K562 (cell line): ENCODE measurements around the gene CELSR3. TPM values are rescaled to one million over a fixed set of nuclear protein-coding genes. Genes with fewer than 3 reads are reported as not detected.
A peak's percentile ranks its signal among the peaks of the same experiment; 100 is the strongest.

Experiments
- CBFB ChIP-seq: sonication (generic); formaldehyde crosslinking; IDR thresholded peaks from 2 replicates; pipeline ENCODE4 v1.4.0; 2020; ENCODE audit warnings: mild to moderate bottlenecking, missing genetic modification reagents
- EP300 ChIP-seq: IDR thresholded peaks from 2 replicates; pipeline ENCODE4 v1.6.1; 2012; ENCODE audit warnings: low read length, improper control_type of control experiment
- LCOR ChIP-seq: sonication (generic); formaldehyde crosslinking; IDR thresholded peaks from 2 replicates; pipeline ENCODE4 v1.8.0; 2022; ENCODE audit warnings: mild to moderate bottlenecking, missing genetic modification reagents
- NRF1 ChIP-seq, 2 experiments: fragments of 450-650 bp; IDR thresholded peaks in 1 of 2; conservative IDR thresholded peaks in 1 of 2; 2 replicates each; pipeline ENCODE4 v1.6.1; 2014; ENCODE audit warnings: mild to moderate bottlenecking in 2 of 2
- NUFIP1 ChIP-seq: fragments of 450-650 bp; IDR thresholded peaks from 2 replicates; pipeline ENCODE4 v1.6.1; 2018; ENCODE audit not compliant: partially characterized antibody
- POLR2A ChIP-seq: fragments of 450-650 bp; conservative IDR thresholded peaks from 2 replicates; pipeline ENCODE4 v1.6.1; 2016
- SOX6 ChIP-seq: fragments of 450-650 bp; IDR thresholded peaks from 2 replicates; pipeline ENCODE4 v1.6.1; 2014; ENCODE audit warnings: mild to moderate bottlenecking
- SPI1 ChIP-seq: IDR thresholded peaks from 2 replicates; pipeline ENCODE4 v1.6.1; 2011; ENCODE audit warnings: low read depth, low read length, control low read depth, borderline replicate concordance
- TBP ChIP-seq: optimal IDR thresholded peaks from 2 replicates; pipeline ENCODE3; 2011; ENCODE audit warnings: low read depth, low read length, improper control_type of control experiment
- TEAD4 ChIP-seq, 2 experiments: sonication (generic) in 1 of 2; formaldehyde crosslinking in 1 of 2; IDR thresholded peaks; 2 replicates each; pipeline versions ENCODE4 v1.6.1 to v1.8.0; 2012 to 2022; ENCODE audit warnings: borderline replicate concordance in 1 of 2, inconsistent platforms in 1 of 2, low read length in 1 of 2, mild to moderate bottlenecking in 1 of 2, missing genetic modification reagents in 1 of 2
- ZNF589 ChIP-seq: fragments of 200-800 bp; sonication (Bioruptor generic); IDR thresholded peaks from 2 replicates; pipeline ENCODE4 v1.6.1; 2016; ENCODE audit warnings: low read depth, missing genetic modification characterization, missing compliant biosample characterization
- polyA plus RNA-seq, 8 experiments: library from polyadenylated mRNA; depleted of rRNA in 4 of 8; stranded (reverse) in 5 of 8; unstranded in 3 of 8; fragments of >200 nt; fragmentation: Nextera tagmentation in 2 of 8; fragmentation: Illumina TruSeq in 1 of 8; extraction: Ambion mirVana in 2 of 8; extraction: Trizol in 1 of 8; gene quantifications; 2 replicates each; pipeline versions ENCODE4 v1.2.1 to v1.2.3, GENCODE V29; 2011 to 2014; ENCODE audit warnings: inconsistent platforms in 1 of 8, missing spikeins in 1 of 8
- total RNA-seq, 7 experiments: library from RNA; depleted of rRNA in 6 of 7; stranded (reverse); fragments of >200 nt in 6 of 7; fragmentation: Illumina TruSeq in 2 of 7; extraction: Trizol in 2 of 7; gene quantifications; 2 replicates each; pipeline versions ENCODE4 v1.2.1 to v1.2.3, GENCODE V29; 2011 to 2021; ENCODE audit warnings: low replicate concordance in 1 of 7
- TF ChIP-seq, protein P1 (sequence below): sonication (generic); formaldehyde crosslinking; IDR thresholded peaks from 2 replicates; pipeline ENCODE4 v1.8.0; 2023; ENCODE audit warnings: mild to moderate bottlenecking, missing genetic modification reagents
- TF ChIP-seq, protein P2 (sequence below): IDR thresholded peaks from 3 replicates; pipeline ENCODE4 v1.6.1; 2011; ENCODE audit warnings: borderline replicate concordance, mild to moderate bottlenecking, moderate library complexity; ENCODE audit not compliant: insufficient read length; ENCODE audit errors: extremely low read depth
- TF ChIP-seq, protein P3 (sequence below): fragments of 200-800 bp; sonication (Bioruptor generic); IDR thresholded peaks from 2 replicates; pipeline ENCODE4 v1.6.1; 2017; ENCODE audit warnings: missing genetic modification characterization, missing compliant biosample characterization
- TF ChIP-seq, protein P4 (sequence below): sonication (generic); formaldehyde crosslinking; IDR thresholded peaks from 2 replicates; pipeline ENCODE4 v1.8.1; 2023; ENCODE audit warnings: mild to moderate bottlenecking, missing genetic modification reagents
- TF ChIP-seq, protein P5 (sequence below), 2 experiments: fragments of 450-650 bp in 1 of 2; sonication (generic) in 1 of 2; formaldehyde crosslinking in 1 of 2; IDR thresholded peaks in 1 of 2; conservative IDR thresholded peaks in 1 of 2; 2 replicates each; pipeline versions ENCODE4 v1.6.1 to v1.8.1; 2016 to 2023; ENCODE audit warnings: mild to moderate bottlenecking in 2 of 2, moderate library complexity in 2 of 2, inconsistent platforms in 1 of 2, missing genetic modification reagents in 1 of 2

Gene CELSR3
- total and polyA plus RNA-seq, 9 of the 15 experiments (the other 6 are each of a cell fraction or from before 2014, with no cell fraction given), result 0.10 to 2.7 (median 0.76) TPM

DNA sequence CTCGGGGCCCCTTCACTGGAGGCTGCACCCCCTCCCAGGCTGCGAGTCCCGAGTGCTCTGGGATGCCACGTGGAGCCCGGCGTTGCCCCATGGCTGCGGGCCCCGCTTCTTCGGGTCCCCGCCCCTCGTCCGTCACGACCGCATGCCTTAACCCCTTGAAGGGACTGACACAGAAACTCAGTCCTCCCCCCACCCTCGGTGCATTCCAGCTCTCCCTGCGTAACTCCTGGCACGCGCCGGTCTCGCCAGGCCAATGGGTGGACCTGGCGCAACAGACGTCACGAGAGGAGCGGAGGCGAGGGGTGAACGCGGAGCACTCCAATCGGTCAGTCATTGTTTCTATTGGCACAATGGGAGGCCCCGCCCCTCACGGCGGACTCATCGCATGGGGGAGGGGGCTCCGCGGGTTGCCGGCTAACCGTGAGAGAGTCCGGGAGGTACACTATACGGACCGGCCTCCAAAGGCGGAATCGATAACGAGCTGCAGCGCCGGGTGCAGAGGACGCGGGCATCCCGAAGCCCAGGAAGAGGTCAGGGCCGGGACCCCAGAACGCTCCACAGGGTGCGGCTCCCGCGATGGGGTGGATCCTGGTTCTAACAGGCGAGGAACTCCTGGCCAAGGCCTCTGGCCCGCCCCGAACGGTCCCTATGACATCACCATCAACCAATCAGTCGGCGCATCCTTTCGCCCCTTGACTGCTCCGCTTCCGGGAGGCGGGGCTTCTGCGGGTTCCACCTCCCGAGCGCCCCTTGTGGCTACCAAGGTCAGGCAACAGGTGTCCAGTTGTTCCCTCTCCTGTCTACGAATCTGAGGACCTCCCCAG, 1.0 kb upstream of the CELSR3 start (continued):
- TF ChIP-seq, protein P1, sequence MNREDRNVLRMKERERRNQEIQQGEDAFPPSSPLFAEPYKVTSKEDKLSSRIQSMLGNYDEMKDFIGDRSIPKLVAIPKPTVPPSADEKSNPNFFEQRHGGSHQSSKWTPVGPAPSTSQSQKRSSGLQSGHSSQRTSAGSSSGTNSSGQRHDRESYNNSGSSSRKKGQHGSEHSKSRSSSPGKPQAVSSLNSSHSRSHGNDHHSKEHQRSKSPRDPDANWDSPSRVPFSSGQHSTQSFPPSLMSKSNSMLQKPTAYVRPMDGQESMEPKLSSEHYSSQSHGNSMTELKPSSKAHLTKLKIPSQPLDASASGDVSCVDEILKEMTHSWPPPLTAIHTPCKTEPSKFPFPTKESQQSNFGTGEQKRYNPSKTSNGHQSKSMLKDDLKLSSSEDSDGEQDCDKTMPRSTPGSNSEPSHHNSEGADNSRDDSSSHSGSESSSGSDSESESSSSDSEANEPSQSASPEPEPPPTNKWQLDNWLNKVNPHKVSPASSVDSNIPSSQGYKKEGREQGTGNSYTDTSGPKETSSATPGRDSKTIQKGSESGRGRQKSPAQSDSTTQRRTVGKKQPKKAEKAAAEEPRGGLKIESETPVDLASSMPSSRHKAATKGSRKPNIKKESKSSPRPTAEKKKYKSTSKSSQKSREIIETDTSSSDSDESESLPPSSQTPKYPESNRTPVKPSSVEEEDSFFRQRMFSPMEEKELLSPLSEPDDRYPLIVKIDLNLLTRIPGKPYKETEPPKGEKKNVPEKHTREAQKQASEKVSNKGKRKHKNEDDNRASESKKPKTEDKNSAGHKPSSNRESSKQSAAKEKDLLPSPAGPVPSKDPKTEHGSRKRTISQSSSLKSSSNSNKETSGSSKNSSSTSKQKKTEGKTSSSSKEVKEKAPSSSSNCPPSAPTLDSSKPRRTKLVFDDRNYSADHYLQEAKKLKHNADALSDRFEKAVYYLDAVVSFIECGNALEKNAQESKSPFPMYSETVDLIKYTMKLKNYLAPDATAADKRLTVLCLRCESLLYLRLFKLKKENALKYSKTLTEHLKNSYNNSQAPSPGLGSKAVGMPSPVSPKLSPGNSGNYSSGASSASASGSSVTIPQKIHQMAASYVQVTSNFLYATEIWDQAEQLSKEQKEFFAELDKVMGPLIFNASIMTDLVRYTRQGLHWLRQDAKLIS, result peak; percentile 82
- TF ChIP-seq, protein P2, sequence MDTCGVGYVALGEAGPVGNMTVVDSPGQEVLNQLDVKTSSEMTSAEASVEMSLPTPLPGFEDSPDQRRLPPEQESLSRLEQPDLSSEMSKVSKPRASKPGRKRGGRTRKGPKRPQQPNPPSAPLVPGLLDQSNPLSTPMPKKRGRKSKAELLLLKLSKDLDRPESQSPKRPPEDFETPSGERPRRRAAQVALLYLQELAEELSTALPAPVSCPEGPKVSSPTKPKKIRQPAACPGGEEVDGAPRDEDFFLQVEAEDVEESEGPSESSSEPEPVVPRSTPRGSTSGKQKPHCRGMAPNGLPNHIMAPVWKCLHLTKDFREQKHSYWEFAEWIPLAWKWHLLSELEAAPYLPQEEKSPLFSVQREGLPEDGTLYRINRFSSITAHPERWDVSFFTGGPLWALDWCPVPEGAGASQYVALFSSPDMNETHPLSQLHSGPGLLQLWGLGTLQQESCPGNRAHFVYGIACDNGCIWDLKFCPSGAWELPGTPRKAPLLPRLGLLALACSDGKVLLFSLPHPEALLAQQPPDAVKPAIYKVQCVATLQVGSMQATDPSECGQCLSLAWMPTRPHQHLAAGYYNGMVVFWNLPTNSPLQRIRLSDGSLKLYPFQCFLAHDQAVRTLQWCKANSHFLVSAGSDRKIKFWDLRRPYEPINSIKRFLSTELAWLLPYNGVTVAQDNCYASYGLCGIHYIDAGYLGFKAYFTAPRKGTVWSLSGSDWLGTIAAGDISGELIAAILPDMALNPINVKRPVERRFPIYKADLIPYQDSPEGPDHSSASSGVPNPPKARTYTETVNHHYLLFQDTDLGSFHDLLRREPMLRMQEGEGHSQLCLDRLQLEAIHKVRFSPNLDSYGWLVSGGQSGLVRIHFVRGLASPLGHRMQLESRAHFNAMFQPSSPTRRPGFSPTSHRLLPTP, result no peak
- no peak for TF ChIP-seq SPI1
- TF ChIP-seq TBP, result peak; percentile 53
- TF ChIP-seq LCOR, result peak; percentile 76
- 0 out of 2 replicates have a peak, but pooled peaks have one; percentile 41 for TF ChIP-seq ZNF589 (CRISPR knock-in tag)
- TF ChIP-seq, protein P3, sequence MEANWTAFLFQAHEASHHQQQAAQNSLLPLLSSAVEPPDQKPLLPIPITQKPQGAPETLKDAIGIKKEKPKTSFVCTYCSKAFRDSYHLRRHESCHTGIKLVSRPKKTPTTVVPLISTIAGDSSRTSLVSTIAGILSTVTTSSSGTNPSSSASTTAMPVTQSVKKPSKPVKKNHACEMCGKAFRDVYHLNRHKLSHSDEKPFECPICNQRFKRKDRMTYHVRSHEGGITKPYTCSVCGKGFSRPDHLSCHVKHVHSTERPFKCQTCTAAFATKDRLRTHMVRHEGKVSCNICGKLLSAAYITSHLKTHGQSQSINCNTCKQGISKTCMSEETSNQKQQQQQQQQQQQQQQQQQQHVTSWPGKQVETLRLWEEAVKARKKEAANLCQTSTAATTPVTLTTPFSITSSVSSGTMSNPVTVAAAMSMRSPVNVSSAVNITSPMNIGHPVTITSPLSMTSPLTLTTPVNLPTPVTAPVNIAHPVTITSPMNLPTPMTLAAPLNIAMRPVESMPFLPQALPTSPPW (CRISPR knock-in tag), result peak; percentile 78
- peak; percentile 81 for TF ChIP-seq POLR2A
- TF ChIP-seq TEAD4 (IDR thresholded peaks at IDR 0.05; ENCODE audit: low read length), result peak; percentile 77
- peak; percentile 79 for TF ChIP-seq TEAD4 (CRISPR knock-in tag; IDR thresholded peaks at IDR 0.05; ENCODE audit: borderline replicate concordance)
- peak; percentile 93 for TF ChIP-seq SOX6
- TF ChIP-seq, protein P4, sequence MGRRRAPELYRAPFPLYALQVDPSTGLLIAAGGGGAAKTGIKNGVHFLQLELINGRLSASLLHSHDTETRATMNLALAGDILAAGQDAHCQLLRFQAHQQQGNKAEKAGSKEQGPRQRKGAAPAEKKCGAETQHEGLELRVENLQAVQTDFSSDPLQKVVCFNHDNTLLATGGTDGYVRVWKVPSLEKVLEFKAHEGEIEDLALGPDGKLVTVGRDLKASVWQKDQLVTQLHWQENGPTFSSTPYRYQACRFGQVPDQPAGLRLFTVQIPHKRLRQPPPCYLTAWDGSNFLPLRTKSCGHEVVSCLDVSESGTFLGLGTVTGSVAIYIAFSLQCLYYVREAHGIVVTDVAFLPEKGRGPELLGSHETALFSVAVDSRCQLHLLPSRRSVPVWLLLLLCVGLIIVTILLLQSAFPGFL (CRISPR knock-in tag), result 0 out of 2 replicates have a peak, but pooled peaks have one; percentile 69
- TF ChIP-seq CBFB (CRISPR knock-in tag), result no peak
- peak; percentile 80 to 82 for TF ChIP-seq NRF1 (conservative IDR thresholded peaks at IDR 0.05 in 1 of 2, IDR thresholded peaks at IDR 0.05 in 1 of 2)
- TF ChIP-seq NUFIP1, result no peak
- TF ChIP-seq, protein P5, sequence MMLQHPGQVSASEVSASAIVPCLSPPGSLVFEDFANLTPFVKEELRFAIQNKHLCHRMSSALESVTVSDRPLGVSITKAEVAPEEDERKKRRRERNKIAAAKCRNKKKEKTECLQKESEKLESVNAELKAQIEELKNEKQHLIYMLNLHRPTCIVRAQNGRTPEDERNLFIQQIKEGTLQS (IDR thresholded peaks at IDR 0.05), result peak; percentile 91
- TF ChIP-seq, protein P5 (CRISPR knock-in tag; conservative IDR thresholded peaks at IDR 0.05), result no peak
- no peak for TF ChIP-seq EP300
